ENCODE measurements around the gene XPNPEP1.

- no peak for TF ChIP-seq YY1 (IDR thresholded peaks at IDR 0.05; ENCODE audit: insufficient read depth, insufficient read length)
- no peak for TF ChIP-seq ZNF274 (IDR thresholded peaks at IDR 0.05; ENCODE audit: low read depth, low read length)
Measured at GRCh38 chr10:109893386-109893785, 29.9 kb downstream of the XPNPEP1 start.
